Gastrocnemius medialis (tissue), 4 donors: ENCODE data around the gene SOD3.

Experiments used
- CTCF ChIP-seq, 5 experiments: fragments of 450-650 bp in 3 of 5; fragments of 200-600 bp in 2 of 5; sonication (generic) in 2 of 5; IDR thresholded peaks in 4 of 5; conservative IDR thresholded peaks in 1 of 5; 1 replicate in 4 of 5; 2 replicates in 1 of 5; pipeline ENCODE4 v1.5.1; 2016 to 2019; ENCODE audit warnings: antibody characterized with exemption in 5 of 5, mild to moderate bottlenecking in 3 of 5, moderate library complexity in 3 of 5
- POLR2A ChIP-seq, 2 donors: fragments of 450-650 bp; IDR thresholded peaks; one replicate each; pipeline ENCODE4 v1.6.1; 2017; ENCODE audit warnings: antibody characterized with exemption in 2 of 2, mild to moderate bottlenecking in 2 of 2, moderate library complexity in 2 of 2

GRCh38 chr4:24781999-24782745 is 13.2 kb upstream of the SOD3 start:
- TF ChIP-seq CTCF (IDR thresholded peaks at IDR 0.05 in 4 of 5, conservative IDR thresholded peaks at IDR 0.05 in 1 of 5) (no peak), POLR2A (IDR thresholded peaks at IDR 0.05) (no peak)
